HepG2 (cell line): ENCODE measurements around the gene MYH10.

Experiments used
- AFF4 ChIP-seq: sonication (generic); formaldehyde crosslinking; IDR thresholded peaks from 2 replicates; pipeline ENCODE4 v1.4.0; 2020; ENCODE audit warnings: missing genetic modification reagents
- CBX5 ChIP-seq: sonication (generic); formaldehyde crosslinking; IDR thresholded peaks from 2 replicates; pipeline ENCODE4 v1.4.0; 2020; ENCODE audit warnings: missing genetic modification reagents, borderline replicate concordance
- HDAC2 ChIP-seq: sonication (generic); formaldehyde crosslinking; IDR thresholded peaks from 2 replicates; pipeline ENCODE4 v1.4.0; 2020; ENCODE audit warnings: missing genetic modification reagents
- JARID2 ChIP-seq: sonication (generic); formaldehyde crosslinking; IDR thresholded peaks from 2 replicates; pipeline ENCODE4 v1.8.1; 2023; ENCODE audit warnings: missing genetic modification reagents, inconsistent platforms; ENCODE audit not compliant: insufficient replicate concordance
- PRDM4 ChIP-seq: sonication (generic); formaldehyde crosslinking; IDR thresholded peaks from 2 replicates; pipeline ENCODE4 v1.9.0; 2021; ENCODE audit warnings: missing genetic modification reagents, borderline replicate concordance
- TMF1 ChIP-seq: sonication (generic); formaldehyde crosslinking; IDR thresholded peaks from 2 replicates; pipeline ENCODE4 v1.8.1; 2022; ENCODE audit warnings: low read depth, missing genetic modification reagents
- ZNF10 ChIP-seq: sonication (generic); formaldehyde crosslinking; IDR thresholded peaks from 2 replicates; pipeline ENCODE4 v1.4.0; 2020; ENCODE audit warnings: mild to moderate bottlenecking, low read depth, missing genetic modification reagents, borderline replicate concordance

DNA sequence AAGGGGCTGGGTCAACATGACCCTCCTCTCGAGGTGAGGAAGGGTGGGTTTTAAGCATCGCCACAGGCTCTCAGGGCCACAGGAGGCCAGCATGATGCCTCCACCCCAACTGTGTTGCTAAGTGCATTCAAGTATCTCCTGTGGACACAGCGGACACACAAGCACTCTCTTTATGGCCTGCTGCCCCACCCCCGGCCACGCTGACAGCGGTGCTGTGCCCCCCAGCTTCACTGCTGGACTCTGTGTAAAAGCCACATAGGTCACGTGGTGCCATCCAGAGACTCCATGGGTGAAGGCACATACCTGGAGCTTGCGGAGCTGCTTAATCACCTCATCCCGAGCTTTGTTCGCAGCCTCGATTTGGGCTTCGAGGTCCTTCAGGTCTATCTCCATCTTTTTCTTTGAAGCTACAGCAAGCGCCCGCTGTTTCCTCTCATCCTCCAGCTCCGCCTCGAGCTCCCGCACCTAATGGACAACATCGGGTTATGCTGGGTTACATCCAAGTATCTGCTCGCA is 143.3 kb downstream of the MYH10 start:
- TF ChIP-seq AFF4 (CRISPR knock-in tag) (no peak), ZNF10 (CRISPR knock-in tag) (no peak), TMF1 (CRISPR knock-in tag) (no peak), JARID2 (CRISPR knock-in tag) (no peak), CBX5 (no peak), HDAC2 (CRISPR knock-in tag) (no peak), PRDM4 (no peak)
